Tibial nerve (tissue), 4 donors: ENCODE data around the gene ZP1.

Source experiments
- EP300 ChIP-seq, 2 donors: sonication (generic); formaldehyde crosslinking; IDR thresholded peaks; one replicate each; pipeline ENCODE4 v1.6.1; 2017; ENCODE audit warnings: antibody characterized with exemption in 2 of 2, mild to moderate bottlenecking in 1 of 2
- POLR2A ChIP-seq, 2 donors: fragments of 450-650 bp; IDR thresholded peaks; one replicate each; pipeline ENCODE4 v1.6.1; 2017; ENCODE audit warnings: antibody characterized with exemption in 2 of 2, mild to moderate bottlenecking in 2 of 2, moderate library complexity in 2 of 2
- TF ChIP-seq, protein P1 (sequence below), 5 experiments: fragments of 200-600 bp in 3 of 5; fragments of 450-650 bp in 2 of 5; sonication (generic) in 3 of 5; IDR thresholded peaks; one replicate each; pipeline ENCODE4 v1.5.1; 2016 to 2019; ENCODE audit warnings: antibody characterized with exemption in 5 of 5, mild to moderate bottlenecking in 3 of 5, moderate library complexity in 2 of 5

DNA sequence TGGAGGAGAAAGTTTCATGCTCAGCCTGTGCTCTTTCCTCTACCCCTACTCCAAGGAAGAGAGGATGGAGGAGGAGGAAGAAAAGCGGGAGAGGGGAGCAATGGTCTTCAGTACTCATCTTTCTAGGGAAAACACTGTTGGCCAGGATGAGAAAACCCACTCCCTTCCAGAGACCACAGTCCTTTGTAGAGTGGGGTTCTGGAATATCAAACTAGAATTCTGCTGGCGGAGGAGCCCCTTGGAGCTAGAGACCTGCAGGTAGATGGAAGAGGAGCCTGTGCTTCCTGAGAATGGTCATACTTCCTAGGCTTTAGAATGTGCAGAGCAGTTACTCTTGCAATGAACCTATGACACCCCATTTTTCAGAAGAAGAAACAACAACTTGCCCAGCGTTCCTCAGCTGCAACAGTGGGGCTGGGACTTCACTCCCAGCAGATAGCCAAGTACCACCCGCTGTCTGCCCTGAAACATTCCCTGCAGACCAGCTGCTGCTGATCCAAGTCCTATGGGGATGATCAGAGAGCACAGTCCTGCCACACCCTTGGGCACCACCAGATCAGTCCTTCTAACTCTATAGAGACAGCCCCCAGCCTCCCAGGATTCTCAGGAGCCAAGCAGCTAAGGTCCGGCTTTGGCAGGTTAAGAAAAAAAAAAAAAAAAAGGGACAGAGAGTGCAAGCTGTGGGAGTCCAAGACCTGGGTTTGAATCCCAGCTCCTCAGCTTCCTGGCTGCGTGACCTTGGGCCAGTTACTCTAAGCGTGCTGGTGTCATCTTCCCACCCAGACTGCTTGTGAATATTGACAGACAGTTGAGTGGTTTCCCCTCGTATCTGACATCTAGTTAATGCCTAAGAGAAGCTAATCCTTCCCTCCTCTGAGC is 12.3 kb upstream of the ZP1 start:
- TF ChIP-seq, protein P1, sequence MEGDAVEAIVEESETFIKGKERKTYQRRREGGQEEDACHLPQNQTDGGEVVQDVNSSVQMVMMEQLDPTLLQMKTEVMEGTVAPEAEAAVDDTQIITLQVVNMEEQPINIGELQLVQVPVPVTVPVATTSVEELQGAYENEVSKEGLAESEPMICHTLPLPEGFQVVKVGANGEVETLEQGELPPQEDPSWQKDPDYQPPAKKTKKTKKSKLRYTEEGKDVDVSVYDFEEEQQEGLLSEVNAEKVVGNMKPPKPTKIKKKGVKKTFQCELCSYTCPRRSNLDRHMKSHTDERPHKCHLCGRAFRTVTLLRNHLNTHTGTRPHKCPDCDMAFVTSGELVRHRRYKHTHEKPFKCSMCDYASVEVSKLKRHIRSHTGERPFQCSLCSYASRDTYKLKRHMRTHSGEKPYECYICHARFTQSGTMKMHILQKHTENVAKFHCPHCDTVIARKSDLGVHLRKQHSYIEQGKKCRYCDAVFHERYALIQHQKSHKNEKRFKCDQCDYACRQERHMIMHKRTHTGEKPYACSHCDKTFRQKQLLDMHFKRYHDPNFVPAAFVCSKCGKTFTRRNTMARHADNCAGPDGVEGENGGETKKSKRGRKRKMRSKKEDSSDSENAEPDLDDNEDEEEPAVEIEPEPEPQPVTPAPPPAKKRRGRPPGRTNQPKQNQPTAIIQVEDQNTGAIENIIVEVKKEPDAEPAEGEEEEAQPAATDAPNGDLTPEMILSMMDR (IDR thresholded peaks at IDR 0.05), result no peak
- TF ChIP-seq POLR2A (IDR thresholded peaks at IDR 0.05) (no peak), EP300 (IDR thresholded peaks at IDR 0.05) (no peak)
